ENCODE measurements around the gene LAMC3.
"Not testable (repeated sequence)": the region's sequence is repeated elsewhere in the genome, so short reads cannot be mapped to it uniquely, and the experiment has no call there.

Gene LAMC3

DNA sequence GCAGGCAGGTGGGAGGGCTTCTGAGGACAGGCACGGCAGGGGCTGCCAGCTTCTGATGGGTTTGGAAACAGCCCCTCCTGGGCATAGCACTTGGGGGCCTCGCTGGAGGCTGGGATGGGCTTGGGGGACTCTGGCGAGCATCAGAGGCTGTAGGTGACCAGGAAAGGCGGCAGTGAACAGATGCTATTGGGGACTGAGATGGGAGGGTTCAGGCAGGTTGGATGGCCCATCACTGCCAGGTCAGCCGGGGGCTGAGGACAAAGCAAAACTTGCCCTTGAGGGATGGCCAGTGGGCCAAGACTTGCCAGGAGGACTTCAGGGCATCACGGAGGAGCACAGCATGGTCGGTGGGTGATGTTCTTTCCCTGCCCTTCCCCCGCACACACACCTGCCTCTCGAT, 94.0 kb downstream of the LAMC3 start:
- no peak for DNase-seq

GRCh38 chr9:131103535-131103934, 94.6 kb downstream of the LAMC3 start:
- no peak for DNase-seq

GRCh38 chr9:131104016-131104740, 95.2 kb downstream of the LAMC3 start:
- no peak for DNase-seq

- DNase-seq: no peak
Observed at GRCh38 chr9:131105952-131106351, 97.0 kb downstream of the LAMC3 start.

DNA sequence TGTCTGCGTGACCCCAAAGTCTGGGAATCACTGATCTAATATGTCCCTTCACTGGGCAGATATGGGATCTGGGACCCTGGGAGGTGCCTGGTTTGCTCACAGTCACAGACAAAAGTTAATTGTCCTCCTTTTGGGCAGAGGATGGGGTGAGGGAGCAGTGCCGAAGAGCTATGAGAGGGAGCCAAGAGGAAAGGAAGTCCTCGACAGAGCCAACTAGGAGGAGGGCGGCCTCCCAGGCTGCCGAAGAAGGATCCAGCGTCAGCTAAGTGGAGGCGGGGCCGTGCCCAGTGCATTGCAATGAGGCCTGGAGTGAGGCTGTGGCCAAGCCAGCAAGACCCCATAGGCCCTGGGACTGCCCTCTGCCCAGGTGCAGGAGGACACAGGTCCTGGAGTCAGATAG, 98.8 kb downstream of the LAMC3 start:
- no peak for DNase-seq

- DNase-seq: no peak
Observed at GRCh38 chr9:131111186-131111853, 102.3 kb downstream of the LAMC3 start.

DNA sequence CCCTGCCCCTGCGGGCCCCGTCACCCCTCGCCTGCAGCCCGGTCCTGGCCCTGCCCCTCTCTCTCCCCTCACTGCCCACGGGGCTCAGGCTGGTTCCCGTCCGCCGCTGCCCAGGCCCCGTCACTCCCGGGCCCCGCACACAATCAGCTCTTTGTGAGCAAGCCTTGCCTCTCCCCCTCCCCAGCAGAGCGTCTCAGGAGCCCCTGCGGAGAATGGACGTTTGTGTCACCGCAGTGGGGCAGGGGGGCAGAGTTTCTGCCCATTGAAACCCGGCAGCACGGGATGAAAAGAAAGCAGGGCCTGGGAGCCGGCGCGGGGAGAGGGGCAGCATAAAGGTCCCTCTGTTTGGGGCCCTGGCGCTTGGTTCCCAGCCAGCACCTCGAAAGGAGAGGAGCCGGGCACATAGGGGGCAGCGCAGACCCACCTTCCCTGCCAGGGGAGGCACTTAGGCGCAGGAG, 102.9 kb downstream of the LAMC3 start:
- no peak for DNase-seq

DNA sequence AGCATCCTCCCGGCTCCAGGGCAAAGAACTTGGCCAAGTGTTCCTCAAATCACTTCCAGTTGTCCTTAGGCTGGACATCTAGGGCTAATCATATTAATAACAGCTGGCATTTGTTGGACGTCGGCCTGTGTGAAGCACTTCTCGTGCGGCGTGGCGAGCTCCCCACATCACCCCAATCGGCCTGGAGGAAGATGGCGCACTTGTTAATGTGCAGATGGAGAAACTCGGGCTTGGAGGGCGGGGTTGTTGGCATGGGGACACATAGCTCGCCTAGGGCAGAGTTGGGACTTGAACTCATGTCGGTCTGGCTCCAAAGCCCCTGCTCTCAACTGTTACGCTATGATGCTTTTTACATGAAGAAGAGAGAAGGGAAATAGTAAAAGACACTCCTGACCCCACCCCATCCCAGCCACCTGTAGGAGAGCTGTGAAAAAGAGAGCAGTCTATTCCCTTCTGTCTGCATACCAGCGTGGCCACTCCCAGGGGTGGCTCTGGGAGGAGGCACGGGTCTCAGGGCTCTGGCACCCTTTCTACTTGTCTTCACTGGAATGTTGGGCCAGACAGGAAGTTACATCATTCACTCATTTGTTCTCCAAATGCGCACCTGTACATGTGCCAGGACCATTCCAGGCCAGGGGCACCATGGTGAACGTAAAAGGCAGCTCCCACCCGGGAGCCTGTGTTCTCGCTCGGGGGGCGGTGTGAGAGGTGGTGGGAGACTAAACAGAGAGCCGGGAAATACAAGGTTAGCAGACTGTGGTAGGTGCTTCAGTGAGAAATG, 103.6 kb downstream of the LAMC3 start:
- DNase-seq: no peak

- DNase-seq: no peak
Observed at GRCh38 chr9:131113655-131114054, 104.7 kb downstream of the LAMC3 start.

- no peak for DNase-seq
Observed at GRCh38 chr9:131114084-131114535, 105.1 kb downstream of the LAMC3 start.

GRCh38 chr9:131115360-131115742, 106.4 kb downstream of the LAMC3 start:
- DNase-seq: not testable (repeated sequence)

DNA sequence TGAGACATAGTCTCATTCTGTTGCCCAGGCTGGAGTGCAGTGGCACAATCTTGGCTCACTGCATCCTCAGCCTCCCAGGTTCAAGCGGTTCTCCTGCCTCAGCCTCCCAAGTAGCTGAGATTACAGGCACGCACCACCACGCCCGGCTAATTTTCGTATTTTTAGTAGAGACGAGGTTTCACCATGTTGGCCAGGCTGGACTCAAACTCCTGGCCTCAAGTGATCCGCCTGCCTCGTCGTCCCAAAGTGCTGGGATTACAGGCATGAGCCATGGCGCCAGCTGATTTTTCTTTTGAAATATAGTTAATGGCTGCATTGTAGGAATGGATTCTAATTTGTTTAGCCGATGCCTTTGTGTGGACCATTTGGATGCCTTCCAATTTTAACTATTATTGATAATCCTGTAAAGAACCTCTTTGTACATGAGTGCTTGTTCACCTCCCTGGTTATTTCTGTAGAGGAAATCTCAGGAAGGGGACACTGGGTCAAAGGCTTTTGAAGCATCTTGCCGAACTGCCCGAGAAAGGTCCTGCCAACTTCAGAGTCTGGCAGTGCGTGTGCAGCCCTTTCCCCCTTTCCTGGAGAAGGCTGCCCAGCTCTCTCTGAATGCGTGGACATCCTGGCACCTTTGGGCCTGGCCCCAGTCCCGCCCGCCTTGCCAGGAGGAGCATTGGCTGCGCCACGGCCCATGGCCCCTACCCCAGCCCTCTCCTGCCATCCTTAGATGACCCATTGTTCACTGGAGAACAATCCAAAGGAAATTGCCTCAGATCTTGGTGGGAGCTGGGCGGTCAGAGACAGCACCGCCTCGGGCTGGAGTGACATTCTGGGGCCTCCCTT, 107.5 kb downstream of the LAMC3 start:
- DNase-seq: no peak

DNA sequence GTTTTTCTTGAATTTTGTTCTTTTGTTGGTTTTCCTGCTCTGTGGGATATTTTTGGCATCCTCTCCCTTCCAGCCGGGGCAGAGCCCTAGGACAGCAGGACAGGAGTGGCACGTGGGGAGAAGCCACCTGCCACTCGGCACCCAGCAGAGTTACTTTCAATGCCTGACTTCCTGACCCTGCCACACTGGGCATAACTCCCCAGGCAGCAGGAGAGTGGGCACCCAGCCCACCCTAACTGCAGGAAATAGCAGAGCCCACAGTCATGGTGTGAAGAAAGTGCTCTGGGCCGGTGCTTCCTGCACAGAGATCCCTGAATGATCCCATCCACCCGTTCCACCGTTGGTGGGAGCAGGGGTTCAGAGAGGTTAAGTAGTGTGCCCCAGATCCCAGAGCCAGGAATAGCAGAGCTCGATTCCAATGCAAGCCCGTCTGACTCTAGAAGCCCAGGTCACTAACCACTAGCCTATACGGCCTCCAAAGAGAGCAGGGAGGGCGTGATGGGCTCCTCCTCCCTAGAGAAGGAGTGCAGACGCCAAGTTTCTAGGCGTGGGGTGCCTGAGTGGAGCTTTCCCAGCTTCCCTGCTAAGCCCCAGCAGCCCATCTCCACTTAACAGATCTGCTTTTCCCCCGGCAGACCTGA, 108.3 kb downstream of the LAMC3 start:
- DNase-seq: no peak

DNA sequence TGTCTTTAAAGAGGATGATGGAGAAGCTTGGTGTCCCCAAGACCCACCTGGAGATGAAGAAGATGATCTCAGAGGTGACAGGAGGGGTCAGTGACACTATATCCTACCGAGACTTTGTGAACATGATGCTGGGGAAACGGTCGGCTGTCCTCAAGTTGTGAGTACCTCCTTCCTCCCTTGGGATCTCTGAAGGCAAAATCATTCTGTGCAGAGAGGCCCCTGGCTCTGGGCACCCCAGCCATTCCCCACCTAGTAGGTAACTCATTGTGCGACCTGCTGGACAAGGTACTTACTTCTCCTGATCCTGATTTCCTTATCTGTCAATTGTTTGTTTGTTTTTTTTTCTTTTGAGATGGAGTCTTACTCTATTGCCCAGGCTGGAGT, 108.8 kb downstream of the LAMC3 start:
- DNase-seq: no peak

- no peak for DNase-seq
Observed at GRCh38 chr9:131119600-131119999, 110.6 kb downstream of the LAMC3 start.

DNA sequence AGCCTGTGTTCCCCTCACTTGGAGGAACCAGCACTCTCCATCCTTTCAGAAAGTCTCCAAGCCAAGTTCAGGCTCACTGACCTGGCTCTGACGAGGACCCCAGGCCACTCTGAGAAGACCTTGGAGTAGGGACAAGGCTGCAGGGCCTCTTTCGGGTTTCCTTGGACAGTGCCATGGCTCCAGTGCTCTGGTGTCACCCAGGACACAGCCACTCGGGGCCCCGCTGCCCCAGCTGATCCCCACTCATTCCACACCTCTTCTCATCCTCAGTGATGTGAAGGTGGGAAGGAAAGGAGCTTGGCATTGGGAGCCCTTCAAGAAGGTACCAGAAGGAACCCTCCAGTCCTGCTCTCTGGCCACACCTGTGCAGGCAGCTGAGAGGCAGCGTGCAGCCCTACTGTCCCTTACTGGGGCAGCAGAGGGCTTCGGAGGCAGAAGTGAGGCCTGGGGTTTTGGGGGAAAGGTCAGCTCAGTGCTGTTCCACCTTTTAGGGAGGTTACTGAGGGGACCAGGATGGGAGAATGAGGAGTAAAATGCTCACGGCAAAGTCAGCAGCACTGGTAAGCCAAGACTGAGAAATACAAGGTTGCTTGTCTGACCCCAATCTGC, 111.8 kb downstream of the LAMC3 start:
- DNase-seq: no peak

DNA sequence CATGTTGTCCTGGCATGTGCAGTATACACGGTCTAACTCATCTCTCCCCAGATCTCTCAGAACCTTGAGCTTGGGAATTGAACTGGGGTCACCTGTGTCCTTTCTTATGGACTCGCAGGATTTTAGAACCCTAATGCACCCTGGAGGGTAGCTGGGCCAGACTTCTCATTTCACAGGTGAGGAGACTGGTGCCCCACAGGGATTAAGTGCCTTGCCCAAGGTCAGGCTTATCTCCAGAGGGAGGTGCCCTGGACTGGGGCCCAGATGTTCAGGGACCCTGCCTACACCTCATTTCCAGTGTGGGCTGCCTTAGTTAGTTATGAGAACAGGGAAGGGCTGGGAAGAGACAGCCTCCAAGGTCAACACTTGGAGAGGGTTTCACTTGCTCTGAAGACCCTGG, 112.4 kb downstream of the LAMC3 start:
- no peak for DNase-seq

- no peak for DNase-seq
Observed at GRCh38 chr9:131122158-131122557, 113.2 kb downstream of the LAMC3 start.

- DNase-seq: no peak
Observed at GRCh38 chr9:131125038-131125287, 116.0 kb downstream of the LAMC3 start.

GRCh38 chr9:131125288-131126058, 116.5 kb downstream of the LAMC3 start, which contains the start of gene NUP214:
NUP214 (plus strand) TSS chr9:131125586; CDS start chr9:131125705, 119 bp downstream.
- peak; percentile 97 for DNase-seq

GRCh38 chr9:131126059-131126426, 117.1 kb downstream of the LAMC3 start:
- DNase-seq: no peak

Measured in KG1 (cell line).